Activated naive CD4-positive, alpha-beta T cell treated with Interleukin-2 at 50 U/mL for 16 hours (primary cell): ENCODE data around the gene PRR12.
A peak's percentile ranks its signal among the peaks of the same experiment; 100 is the strongest.

Source experiments
- DNase-seq: peaks from one replicate; pipeline ENCODE4 v3.0.0-alpha.2; 2020

PRR12 gene

GRCh38 chr19:49566302-49566701 lies 24.7 kb upstream of the PRR12 start:
- DNase-seq, result no peak

GRCh38 chr19:49567861-49568441 lies 23.0 kb upstream of the PRR12 start:
- DNase-seq, result peak; percentile 64

- peak; percentile 69 for DNase-seq
Observed at GRCh38 chr19:49570138-49570856, 20.7 kb upstream of the PRR12 start.

- DNase-seq, result no peak
Observed at GRCh38 chr19:49570997-49571676, 19.8 kb upstream of the PRR12 start.

GRCh38 chr19:49573009-49573408 lies 18.0 kb upstream of the PRR12 start:
- no peak for DNase-seq

GRCh38 chr19:49573425-49573824 lies 17.6 kb upstream of the PRR12 start:
- no peak for DNase-seq

- DNase-seq, result no peak
Observed at GRCh38 chr19:49574206-49574755, 16.7 kb upstream of the PRR12 start.

- no peak for DNase-seq
Observed at GRCh38 chr19:49579193-49579592, 11.8 kb upstream of the PRR12 start.

GRCh38 chr19:49579947-49580263 lies 11.1 kb upstream of the PRR12 start:
- no peak for DNase-seq

GRCh38 chr19:49580264-49581006 lies 10.5 kb upstream of the PRR12 start, which contains the start of gene NOSIP:
Gene NOSIP (minus strand): TSS chr19:49580556. CDS start chr19:49560691, 19,865 bp downstream.
- peak; percentile 97 for DNase-seq

GRCh38 chr19:49581007-49581508 lies 9.9 kb upstream of the PRR12 start, which contains the start of gene PRRG2:
Gene PRRG2 (plus strand): TSS chr19:49581316. CDS start chr19:49583220, 1,904 bp downstream.
- DNase-seq, result no peak

GRCh38 chr19:49583239-49583638 lies 7.7 kb upstream of the PRR12 start:
- no peak for DNase-seq

GRCh38 chr19:49585023-49585422 lies 6.0 kb upstream of the PRR12 start:
- no peak for DNase-seq

- DNase-seq, result no peak
Observed at GRCh38 chr19:49587227-49587626, 3.8 kb upstream of the PRR12 start.

- peak; percentile 61 for DNase-seq
Observed at GRCh38 chr19:49588365-49589122, 2.4 kb upstream of the PRR12 start.

GRCh38 chr19:49589502-49589905 lies 1.5 kb upstream of the PRR12 start:
- DNase-seq, result no peak

GRCh38 chr19:49590071-49590970 lies 661 bp upstream of the PRR12 start:
- peak; percentile 88 for DNase-seq

GRCh38 chr19:49591731-49592485 lies 926 bp downstream of the PRR12 start:
- peak; percentile 49 for DNase-seq

- peak; percentile 19 for DNase-seq
Observed at GRCh38 chr19:49592486-49593232, 1.7 kb downstream of the PRR12 start.
